Measurements from ENCODE around the gene HNRNPL.

Gene HNRNPL

GRCh38 chr19:38846097-38846496, 3.7 kb downstream of the HNRNPL start:
- Histone ChIP-seq H2BK5ac (ENCODE audit: low read length) (no peak overlapping the region), H3K27me3 (ENCODE audit: insufficient read depth, low read length, poor library complexity) (no peaks in the 10 kb centered on the region), H4K5ac (ENCODE audit: low read length) (no peak overlapping the region), H3K79me1 (ENCODE audit: low read length) (peaks cover 32% of the 10 kb centered on the region), H4K8ac (ENCODE audit: low read depth, low read length) (no peak overlapping the region), H3K4me1 (ENCODE audit: control insufficient read depth, low read depth, low read length) (peaks cover 2% of the 10 kb centered on the region), H3K56ac (ENCODE audit: low read length) (no peak overlapping the region), H3K9ac (ENCODE audit: low read length) (no peak overlapping the region), H3K36me3 (ENCODE audit: control insufficient read depth, insufficient read depth, low read length) (peaks cover 43% of the 10 kb centered on the region), H3K23ac (ENCODE audit: low read length) (no peak overlapping the region), H2AK5ac (ENCODE audit: low read length) (no peak overlapping the region), H3K4me2 (ENCODE audit: low read length) (no peak overlapping the region), H3K79me2 (ENCODE audit: control insufficient read depth, insufficient read depth, low read length) (peaks cover 57% of the 10 kb centered on the region), H3K18ac (ENCODE audit: low read length) (no peak overlapping the region), H3K4me3 (ENCODE audit: low read length) (no peak overlapping the region), H2BK15ac (replicated peaks; ENCODE audit: low read depth) (no peak overlapping the region), H3K27ac (ENCODE audit: low read depth, low read length) (no peak overlapping the region), H2BK120ac (ENCODE audit: low read depth, low read length) (no peak overlapping the region), H3K4ac (ENCODE audit: low read depth, low read length) (no peak overlapping the region)
- no peak for DNase-seq
- no CpG with 5 or more reads among the region's 2 CpGs for WGBS (ENCODE audit: extremely low coverage, insufficient coverage, low lambda C conversion rate)

GRCh38 chr19:38845374-38846024, 4.3 kb downstream of the HNRNPL start:
- no peak overlapping the region for H3K27ac ChIP-seq (ENCODE audit: low read depth, low read length)
- H2BK15ac ChIP-seq (replicated peaks; ENCODE audit: low read depth), result no peak overlapping the region
- no peak overlapping the region for H4K5ac ChIP-seq (ENCODE audit: low read length)
- WGBS (ENCODE audit: extremely low coverage, insufficient coverage, low lambda C conversion rate), result no CpG with 5 or more reads among the region's 14 CpGs
- H2AK5ac ChIP-seq (ENCODE audit: low read length), result no peak overlapping the region
- no peak overlapping the region for H3K18ac ChIP-seq (ENCODE audit: low read length)
- H3K4me2 ChIP-seq (ENCODE audit: low read length), result no peak overlapping the region
- H2BK5ac ChIP-seq (ENCODE audit: low read length), result no peak overlapping the region
- no peaks in the 10 kb centered on the region for H3K27me3 ChIP-seq (ENCODE audit: insufficient read depth, low read length, poor library complexity)
- H3K23ac ChIP-seq (ENCODE audit: low read length), result no peak overlapping the region
- H3K4ac ChIP-seq (ENCODE audit: low read depth, low read length), result no peak overlapping the region
- peaks cover 59% of the 10 kb centered on the region for H3K79me2 ChIP-seq (ENCODE audit: control insufficient read depth, insufficient read depth, low read length)
- no peak overlapping the region for H2BK120ac ChIP-seq (ENCODE audit: low read depth, low read length)
- DNase-seq, result no peak
- no peak overlapping the region for H4K8ac ChIP-seq (ENCODE audit: low read depth, low read length)
- peaks cover 2% of the 10 kb centered on the region for H3K4me1 ChIP-seq (ENCODE audit: control insufficient read depth, low read depth, low read length)
- H3K4me3 ChIP-seq (ENCODE audit: low read length), result no peak overlapping the region
- H3K9ac ChIP-seq (ENCODE audit: low read length), result no peak overlapping the region
- peaks cover 36% of the 10 kb centered on the region for H3K79me1 ChIP-seq (ENCODE audit: low read length)
- H3K56ac ChIP-seq (ENCODE audit: low read length), result no peak overlapping the region
- peaks cover 47% of the 10 kb centered on the region for H3K36me3 ChIP-seq (ENCODE audit: control insufficient read depth, insufficient read depth, low read length)

GRCh38 chr19:38844093-38844686, 5.6 kb downstream of the HNRNPL start:
- Histone ChIP-seq H2BK120ac (ENCODE audit: low read depth, low read length) (no peak overlapping the region), H3K23ac (ENCODE audit: low read length) (no peak overlapping the region), H3K4me2 (ENCODE audit: low read length) (no peak overlapping the region), H4K5ac (ENCODE audit: low read length) (no peak overlapping the region), H3K27ac (ENCODE audit: low read depth, low read length) (no peak overlapping the region), H2BK15ac (replicated peaks; ENCODE audit: low read depth) (no peak overlapping the region), H3K4me3 (ENCODE audit: low read length) (no peak overlapping the region), H3K18ac (ENCODE audit: low read length) (no peak overlapping the region), H3K27me3 (ENCODE audit: insufficient read depth, low read length, poor library complexity) (no peaks in the 10 kb centered on the region), H3K79me2 (ENCODE audit: control insufficient read depth, insufficient read depth, low read length) (peaks cover 59% of the 10 kb centered on the region), H3K4ac (ENCODE audit: low read depth, low read length) (no peak overlapping the region), H3K4me1 (ENCODE audit: control insufficient read depth, low read depth, low read length) (peaks cover 2% of the 10 kb centered on the region), H3K56ac (ENCODE audit: low read length) (no peak overlapping the region), H3K79me1 (ENCODE audit: low read length) (peaks cover 37% of the 10 kb centered on the region), H3K36me3 (ENCODE audit: control insufficient read depth, insufficient read depth, low read length) (peaks cover 53% of the 10 kb centered on the region), H2AK5ac (ENCODE audit: low read length) (no peak overlapping the region), H3K9ac (ENCODE audit: low read length) (no peak overlapping the region), H4K8ac (ENCODE audit: low read depth, low read length) (no peak overlapping the region), H2BK5ac (ENCODE audit: low read length) (no peak overlapping the region)
- DNase-seq, result no peak
- WGBS (ENCODE audit: extremely low coverage, insufficient coverage, low lambda C conversion rate), result no CpG with 5 or more reads among the region's 11 CpGs

GRCh38 chr19:38843175-38843758, 6.5 kb downstream of the HNRNPL start:
- Histone ChIP-seq H2BK15ac (replicated peaks; ENCODE audit: low read depth) (no peak overlapping the region), H3K27ac (ENCODE audit: low read depth, low read length) (no peak overlapping the region), H3K4me2 (ENCODE audit: low read length) (no peak overlapping the region), H3K4ac (ENCODE audit: low read depth, low read length) (no peak overlapping the region), H3K79me2 (ENCODE audit: control insufficient read depth, insufficient read depth, low read length) (peaks cover 50% of the 10 kb centered on the region), H3K79me1 (ENCODE audit: low read length) (peaks cover 39% of the 10 kb centered on the region), H2BK5ac (ENCODE audit: low read length) (no peak overlapping the region), H3K9ac (ENCODE audit: low read length) (no peak overlapping the region), H3K23ac (ENCODE audit: low read length) (no peak overlapping the region), H3K36me3 (ENCODE audit: control insufficient read depth, insufficient read depth, low read length) (peaks cover 61% of the 10 kb centered on the region), H2AK5ac (ENCODE audit: low read length) (no peak overlapping the region), H3K56ac (ENCODE audit: low read length) (no peak overlapping the region), H4K5ac (ENCODE audit: low read length) (no peak overlapping the region), H3K18ac (ENCODE audit: low read length) (no peak overlapping the region), H3K27me3 (ENCODE audit: insufficient read depth, low read length, poor library complexity) (no peaks in the 10 kb centered on the region), H2BK120ac (ENCODE audit: low read depth, low read length) (no peak overlapping the region), H3K4me3 (ENCODE audit: low read length) (no peak overlapping the region), H4K8ac (ENCODE audit: low read depth, low read length) (no peak overlapping the region), H3K4me1 (ENCODE audit: control insufficient read depth, low read depth, low read length) (peaks cover 2% of the 10 kb centered on the region)
- no CpG with 5 or more reads among the region's 9 CpGs for WGBS (ENCODE audit: extremely low coverage, insufficient coverage, low lambda C conversion rate)
- no peak for DNase-seq

- no peak overlapping the region for H3K18ac ChIP-seq (ENCODE audit: low read length)
- H2AK5ac ChIP-seq (ENCODE audit: low read length), result no peak overlapping the region
- H3K36me3 ChIP-seq (ENCODE audit: control insufficient read depth, insufficient read depth, low read length), result peaks cover 65% of the 10 kb centered on the region
- H3K4me3 ChIP-seq (ENCODE audit: low read length), result no peak overlapping the region
- no peak overlapping the region for H3K56ac ChIP-seq (ENCODE audit: low read length)
- H2BK15ac ChIP-seq (replicated peaks; ENCODE audit: low read depth), result no peak overlapping the region
- peaks cover 44% of the 10 kb centered on the region for H3K79me2 ChIP-seq (ENCODE audit: control insufficient read depth, insufficient read depth, low read length)
- no peak overlapping the region for H3K4me2 ChIP-seq (ENCODE audit: low read length)
- no peak overlapping the region for H2BK120ac ChIP-seq (ENCODE audit: low read depth, low read length)
- H4K8ac ChIP-seq (ENCODE audit: low read depth, low read length), result no peak overlapping the region
- H3K27me3 ChIP-seq (ENCODE audit: insufficient read depth, low read length, poor library complexity), result no peaks in the 10 kb centered on the region
- H2BK5ac ChIP-seq (ENCODE audit: low read length), result no peak overlapping the region
- peaks cover 38% of the 10 kb centered on the region for H3K79me1 ChIP-seq (ENCODE audit: low read length)
- no CpG with 5 or more reads among the region's 17 CpGs for WGBS (ENCODE audit: extremely low coverage, insufficient coverage, low lambda C conversion rate)
- H4K5ac ChIP-seq (ENCODE audit: low read length), result no peak overlapping the region
- no peak for DNase-seq
- no peak overlapping the region for H3K27ac ChIP-seq (ENCODE audit: low read depth, low read length)
- no peaks in the 10 kb centered on the region for H3K4me1 ChIP-seq (ENCODE audit: control insufficient read depth, low read depth, low read length)
- no peak overlapping the region for H3K9ac ChIP-seq (ENCODE audit: low read length)
- H3K4ac ChIP-seq (ENCODE audit: low read depth, low read length), result no peak overlapping the region
- no peak overlapping the region for H3K23ac ChIP-seq (ENCODE audit: low read length)
These were observed 7.2 kb downstream of the HNRNPL start for GRCh38 chr19:38842439-38843174.
